ENCODE measurements around the gene NPHS2. TPM values are rescaled to one million over a fixed set of nuclear protein-coding genes. Genes with fewer than 3 reads are reported as not detected.
"Not testable (repeated sequence)": the region's sequence is repeated elsewhere in the genome, so short reads cannot be mapped to it uniquely, and the experiment has no call there.

NPHS2 gene
- total RNA-seq, 1 donor from 2014 or later: not detected

- TF ChIP-seq CTCF (IDR thresholded peaks at IDR 0.05; ENCODE audit: insufficient read depth, low read length, severe bottlenecking): no peak
- FAIRE-seq: no peak
- Histone ChIP-seq H3K27me3 (ENCODE audit: control insufficient read depth, insufficient read depth, low read length) (no peaks in the 10 kb centered on the region), H3K36me3 (ENCODE audit: control insufficient read depth, insufficient read depth, low read length) (no peaks in the 10 kb centered on the region), H3K4me3 (ENCODE audit: low read depth, low read length) (no peak overlapping the region)
- DNase-seq (ENCODE audit: low read depth): no peak
Observed at GRCh38 chr1:179545321-179545720, 30.4 kb downstream of the NPHS2 start.

GRCh38 chr1:179541774-179542173, 34.0 kb downstream of the NPHS2 start:
- DNase-seq (ENCODE audit: low read depth) (no peak), FAIRE-seq (no peak)
- no peak for TF ChIP-seq CTCF (IDR thresholded peaks at IDR 0.05; ENCODE audit: insufficient read depth, low read length, severe bottlenecking)
- Histone ChIP-seq H3K36me3 (ENCODE audit: control insufficient read depth, insufficient read depth, low read length) (no peaks in the 10 kb centered on the region), H3K4me3 (ENCODE audit: low read depth, low read length) (no peak overlapping the region), H3K27me3 (ENCODE audit: control insufficient read depth, insufficient read depth, low read length) (no peaks in the 10 kb centered on the region)

DNA sequence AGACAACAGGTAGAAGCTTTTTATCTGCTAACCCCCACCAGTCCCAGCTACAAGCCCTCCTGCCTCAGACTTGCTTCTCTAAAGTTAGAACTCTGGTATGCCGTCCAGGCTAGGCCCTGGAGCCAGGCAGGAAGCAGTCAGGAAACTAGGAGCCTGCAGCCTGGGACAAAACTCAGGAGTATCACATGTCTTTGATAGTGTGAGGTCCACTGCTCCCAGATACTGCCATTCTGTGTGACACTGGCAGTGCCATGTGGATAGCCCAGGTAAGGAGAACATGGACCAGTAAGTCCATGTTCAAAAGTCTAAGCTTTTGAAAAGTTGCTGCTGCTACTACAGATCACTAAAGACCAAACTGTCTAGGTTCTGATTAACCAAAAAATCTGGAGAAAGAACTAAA, 45.4 kb downstream of the NPHS2 start:
- TF ChIP-seq CTCF (IDR thresholded peaks at IDR 0.05; ENCODE audit: insufficient read depth, low read length, severe bottlenecking): no peak
- DNase-seq (ENCODE audit: low read depth): no peak
- Histone ChIP-seq H3K36me3 (ENCODE audit: control insufficient read depth, insufficient read depth, low read length) (no peaks in the 10 kb centered on the region), H3K27me3 (ENCODE audit: control insufficient read depth, insufficient read depth, low read length) (no peaks in the 10 kb centered on the region), H3K4me3 (ENCODE audit: low read depth, low read length) (no peak overlapping the region)
- FAIRE-seq: no peak

DNA sequence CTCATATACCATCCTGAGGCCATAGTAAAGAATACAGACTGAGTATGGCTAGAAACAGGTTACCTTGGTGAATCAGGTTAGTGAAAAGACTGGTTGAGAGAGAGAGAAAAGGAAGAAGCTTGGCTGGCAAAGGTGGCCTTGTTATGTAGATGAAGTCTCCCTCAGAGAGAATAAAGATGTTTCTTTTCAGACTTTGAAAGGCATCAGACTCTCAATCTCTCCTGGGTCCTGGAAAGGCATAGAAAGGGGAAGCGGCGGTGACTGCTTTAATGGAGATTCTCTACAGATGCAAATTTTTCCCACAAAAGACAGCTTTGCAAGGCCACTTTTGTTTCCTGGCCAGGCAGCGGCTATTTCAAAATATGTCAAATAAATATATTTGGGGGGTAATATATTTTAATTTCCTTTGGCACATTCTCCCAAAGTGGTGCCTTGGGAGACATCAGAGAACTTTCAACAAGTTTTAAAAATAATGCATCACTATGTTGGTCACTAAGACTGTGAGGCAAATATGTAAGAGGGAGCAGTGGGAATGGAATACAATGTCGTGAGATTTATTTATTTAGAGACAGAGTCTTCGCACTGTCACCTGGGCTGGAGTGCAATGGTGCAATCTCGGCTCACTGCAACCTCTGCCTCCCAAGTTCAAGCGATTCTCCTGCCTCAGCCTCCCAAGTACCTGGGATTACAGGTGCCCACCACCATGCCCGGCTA, 46.1 kb downstream of the NPHS2 start:
- Histone ChIP-seq H3K4me3 (ENCODE audit: low read depth, low read length) (no peak overlapping the region), H3K36me3 (ENCODE audit: control insufficient read depth, insufficient read depth, low read length) (no peaks in the 10 kb centered on the region), H3K27me3 (ENCODE audit: control insufficient read depth, insufficient read depth, low read length) (no peaks in the 10 kb centered on the region)
- no peak for TF ChIP-seq CTCF (IDR thresholded peaks at IDR 0.05; ENCODE audit: insufficient read depth, low read length, severe bottlenecking)
- DNase-seq (ENCODE audit: low read depth) (no peak), FAIRE-seq (no peak)

- DNase-seq (ENCODE audit: low read depth); H3K36me3 ChIP-seq (ENCODE audit: control insufficient read depth, insufficient read depth, low read length); H3K27me3 ChIP-seq (ENCODE audit: control insufficient read depth, insufficient read depth, low read length); FAIRE-seq; H3K4me3 ChIP-seq (ENCODE audit: low read depth, low read length): not testable (repeated sequence)
Observed at GRCh38 chr1:179518544-179518943, 57.2 kb downstream of the NPHS2 start.

GRCh38 chr1:179516976-179517705, 58.6 kb downstream of the NPHS2 start:
- Histone ChIP-seq H3K27me3 (ENCODE audit: control insufficient read depth, insufficient read depth, low read length) (no peaks in the 10 kb centered on the region), H3K4me3 (ENCODE audit: low read depth, low read length) (no peak overlapping the region), H3K36me3 (ENCODE audit: control insufficient read depth, insufficient read depth, low read length) (no peaks in the 10 kb centered on the region)
- TF ChIP-seq CTCF (IDR thresholded peaks at IDR 0.05; ENCODE audit: insufficient read depth, low read length, severe bottlenecking): no peak
- DNase-seq (ENCODE audit: low read depth): no peak
- no peak for FAIRE-seq
